H1 (cell line): Measurements from ENCODE around the gene TNPO2. TPM values are rescaled to one million over a fixed set of nuclear protein-coding genes. Genes with fewer than 3 reads are reported as not detected.
A peak's percentile ranks its signal among the peaks of the same experiment; 100 is the strongest.

Source experiments
- CTCF ChIA-PET: fragments of 300-600 bp; sonication (Branson Sonifier 250); formaldehyde crosslinking; loops from one replicate; lab custom pipeline; 2021; ENCODE audit not compliant: partially characterized antibody; lab: Charles Lee
- POLR2A ChIA-PET: fragments of 300-600 bp; sonication (Branson Sonifier 250); formaldehyde crosslinking; loops from one replicate; lab custom pipeline; 2021; ENCODE audit warnings: inconsistent platforms; ENCODE audit not compliant: partially characterized antibody; lab: Charles Lee
- DNase-seq, 2 experiments: peaks; one replicate each; pipeline versions ENCODE4 v3.0.0 to v3.0.0-alpha.2; 2010 to 2022; ENCODE audit warnings: low spot score in 2 of 2, low read depth in 1 of 2, mixed read lengths in 1 of 2
- FAIRE-seq: peaks from 2 replicates; lab custom pipeline; 2011; peaks lifted over from hg19 to GRCh38; lab: Jason Lieb, UNC
- H2AFZ ChIP-seq: 2 replicates; pipeline ENCODE4 v1.8.1; 2012; ENCODE audit warnings: low read length, inconsistent platforms
- H2AK5ac ChIP-seq: 2 replicates; pipeline ENCODE4 v1.6.1; 2013; ENCODE audit warnings: low read depth, low read length
- H2BK120ac ChIP-seq: replicated peaks from 2 replicates; pipeline ENCODE3; 2013; ENCODE audit warnings: low read depth, low read length, inconsistent platforms
- H2BK12ac ChIP-seq: 2 replicates; pipeline ENCODE4 v1.6.1; 2013; ENCODE audit warnings: low read depth, low read length
- H2BK15ac ChIP-seq: 2 replicates; pipeline ENCODE4 v1.6.1; 2013; ENCODE audit warnings: low read length
- H2BK20ac ChIP-seq: 2 replicates; pipeline ENCODE4 v1.6.1; 2013; ENCODE audit warnings: low read length
- H2BK5ac ChIP-seq: 2 replicates; pipeline ENCODE4 v1.6.1; 2013; ENCODE audit warnings: low read depth, low read length
- H3K14ac ChIP-seq: 2 replicates; pipeline ENCODE4 v1.6.1; 2013; ENCODE audit warnings: inconsistent platforms; ENCODE audit not compliant: insufficient read length
- H3K18ac ChIP-seq: 2 replicates; pipeline ENCODE4 v1.6.1; 2013; ENCODE audit warnings: low read length; ENCODE audit errors: extremely low read depth
- H3K23ac ChIP-seq: 2 replicates; pipeline ENCODE4 v1.6.1; 2013; ENCODE audit warnings: inconsistent platforms; ENCODE audit not compliant: insufficient read length
- H3K23me2 ChIP-seq: 2 replicates; pipeline ENCODE4 v1.6.1; 2013; ENCODE audit warnings: low read depth, low read length
- H3K27ac ChIP-seq: 2 replicates; pipeline ENCODE4 v1.6.1; 2011; ENCODE audit warnings: low read depth, low read length, inconsistent platforms
- H3K27me3 ChIP-seq, 4 experiments: replicated peaks in 1 of 4; 1 replicate in 1 of 4; 2 replicates in 3 of 4; pipeline versions ENCODE4 v1.6.1 to v1.8.1; 2011 to 2013; ENCODE audit warnings: low read length in 3 of 4, mild to moderate bottlenecking in 3 of 4, inconsistent platforms in 2 of 4, mixed read lengths in 2 of 4, moderate library complexity in 1 of 4; ENCODE audit not compliant: control insufficient read depth in 3 of 4, insufficient read depth in 3 of 4; ENCODE audit errors: extremely low read depth in 1 of 4
- H3K36me3 ChIP-seq, 4 experiments: 2 replicates each; pipeline versions ENCODE4 v1.6.1 to v1.8.1; 2011 to 2013; ENCODE audit warnings: mild to moderate bottlenecking in 4 of 4, low read length in 3 of 4, moderate library complexity in 2 of 4, control low read depth in 1 of 4, inconsistent platforms in 1 of 4; ENCODE audit not compliant: insufficient read depth in 4 of 4, control insufficient read depth in 2 of 4
- H3K4ac ChIP-seq: replicated peaks from 2 replicates; pipeline ENCODE3; 2013; ENCODE audit warnings: low read length, low read depth, mixed read lengths, inconsistent platforms; ENCODE audit not compliant: insufficient read length
- H3K4me1 ChIP-seq, 4 experiments: replicated peaks in 1 of 4; 1 replicate in 1 of 4; 2 replicates in 3 of 4; pipeline versions ENCODE4 v1.6.1 to v1.8.1; 2011 to 2013; ENCODE audit warnings: low read length in 3 of 4, inconsistent platforms in 2 of 4, mixed read lengths in 1 of 4; ENCODE audit not compliant: insufficient read depth in 4 of 4, control insufficient read depth in 3 of 4
- H3K4me2 ChIP-seq, 2 experiments: 2 replicates each; pipeline versions ENCODE4 v1.6.1 to v1.8.1; 2011 to 2013; ENCODE audit warnings: low read depth in 2 of 2, low read length in 2 of 2, control low read depth in 1 of 2, inconsistent platforms in 1 of 2, mild to moderate bottlenecking in 1 of 2; ENCODE audit not compliant: insufficient read depth in 1 of 2
- H3K4me3 ChIP-seq, 4 experiments: fragments of 200-600, 300-600 bp in 1 of 4; sonication (generic), shearing (Covaris generic), sonication (Bioruptor Twin) in 1 of 4; 2 replicates each; pipeline versions ENCODE4 v1.5.1 to v1.8.1; 2011 to 2016; ENCODE audit warnings: low read length in 4 of 4, low read depth in 3 of 4, control low read depth in 2 of 4, inconsistent platforms in 2 of 4, mild to moderate bottlenecking in 2 of 4, mixed read lengths in 1 of 4, moderate library complexity in 1 of 4; ENCODE audit not compliant: insufficient read depth in 2 of 4; ENCODE audit errors: extremely low read depth in 1 of 4
- H3K56ac ChIP-seq: replicated peaks from 2 replicates; pipeline ENCODE3; 2013; ENCODE audit warnings: low read depth, mild to moderate bottlenecking, mixed read lengths, low read length, inconsistent platforms; ENCODE audit not compliant: insufficient read length
- H3K79me1 ChIP-seq: 2 replicates; pipeline ENCODE4 v1.6.1; 2013; ENCODE audit warnings: low read depth, low read length, control low read depth
- H3K79me2 ChIP-seq, 2 experiments: 2 replicates each; pipeline versions ENCODE4 v1.6.1 to v1.8.1; 2012 to 2013; ENCODE audit warnings: low read length in 2 of 2, mild to moderate bottlenecking in 2 of 2, inconsistent platforms in 1 of 2; ENCODE audit not compliant: insufficient read depth in 2 of 2, control insufficient read depth in 1 of 2
- H3K9ac ChIP-seq, 4 experiments: replicated peaks in 1 of 4; 1 replicate in 1 of 4; 2 replicates in 3 of 4; pipeline versions ENCODE4 v1.6.1 to v1.8.1; 2011 to 2013; ENCODE audit warnings: low read depth in 3 of 4, low read length in 3 of 4, control low read depth in 2 of 4, mild to moderate bottlenecking in 2 of 4, moderate library complexity in 2 of 4, inconsistent platforms in 1 of 4; ENCODE audit errors: extremely low read depth in 1 of 4
- H3K9me3 ChIP-seq, 2 experiments: 2 replicates each; pipeline versions ENCODE4 v1.6.1 to v1.8.1; 2012 to 2013; ENCODE audit warnings: mild to moderate bottlenecking in 2 of 2, moderate library complexity in 2 of 2, control low read depth in 1 of 2, inconsistent platforms in 1 of 2, low read depth in 1 of 2, low read length in 1 of 2, mixed read lengths in 1 of 2; ENCODE audit not compliant: insufficient read depth in 2 of 2
- H4K20me1 ChIP-seq, 2 experiments: replicated peaks in 1 of 2; 2 replicates each; pipeline versions ENCODE3 to v1.8.1; 2011 to 2013; ENCODE audit warnings: inconsistent platforms in 2 of 2, low read length in 2 of 2, mild to moderate bottlenecking in 1 of 2; ENCODE audit not compliant: insufficient read depth in 2 of 2, control insufficient read depth in 1 of 2
- H4K5ac ChIP-seq: 2 replicates; pipeline ENCODE4 v1.6.1; 2013; ENCODE audit warnings: low read length, low read depth, mixed read lengths, inconsistent platforms; ENCODE audit not compliant: insufficient read length
- H4K8ac ChIP-seq: 2 replicates; pipeline ENCODE4 v1.8.0; 2013; ENCODE audit warnings: mild to moderate bottlenecking, moderate library complexity, low read length, inconsistent platforms; ENCODE audit not compliant: insufficient read depth; ENCODE audit errors: extremely low read depth
- H4K91ac ChIP-seq: replicated peaks from 2 replicates; pipeline ENCODE3; 2013; ENCODE audit warnings: low read length, mixed read lengths, inconsistent platforms; ENCODE audit not compliant: insufficient read length
- ASH2L ChIP-seq: fragments of 200-600, 300-600 bp; sonication (generic); IDR thresholded peaks from one replicate; pipeline ENCODE4 v1.7.1; 2017; ENCODE audit warnings: low read length
- BCL11A ChIP-seq, 2 experiments: IDR thresholded peaks; one replicate each; pipeline ENCODE4 v1.6.1; 2011; ENCODE audit warnings: low read depth in 2 of 2, low read length in 2 of 2, mild to moderate bottlenecking in 2 of 2
- CTCF ChIP-seq, 3 experiments: IDR thresholded peaks; 1 replicate in 2 of 3; 2 replicates in 1 of 3; pipeline versions ENCODE4 v1.5.1 to v1.6.1; 2011; ENCODE audit warnings: low read length in 3 of 3, mild to moderate bottlenecking in 3 of 3, inconsistent platforms in 2 of 3, low read depth in 1 of 3, moderate library complexity in 1 of 3; ENCODE audit not compliant: insufficient read depth in 1 of 3; ENCODE audit errors: control extremely low read depth in 1 of 3
- GTF2F1 ChIP-seq: IDR thresholded peaks from 2 replicates; pipeline ENCODE4 v1.6.1; 2012; ENCODE audit warnings: low read depth, low read length, improper control_type of control experiment, borderline replicate concordance
- RAD21 ChIP-seq, 2 experiments: IDR thresholded peaks in 1 of 2; conservative IDR thresholded peaks in 1 of 2; 2 replicates each; pipeline ENCODE4 v1.6.1; 2011; ENCODE audit warnings: low read depth in 2 of 2, low read length in 2 of 2, improper control_type of control experiment in 1 of 2, inconsistent platforms in 1 of 2, mild to moderate bottlenecking in 1 of 2, moderate library complexity in 1 of 2
- SP1 ChIP-seq: IDR thresholded peaks from 2 replicates; pipeline ENCODE4 v1.6.1; 2011; ENCODE audit warnings: low read depth, low read length
- TEAD4 ChIP-seq: IDR thresholded peaks from 2 replicates; pipeline ENCODE4 v1.6.1; 2012; ENCODE audit warnings: low read depth, low read length, inconsistent platforms, mixed read lengths
- USF2 ChIP-seq: IDR thresholded peaks from 2 replicates; pipeline ENCODE4 v1.6.1; 2011; ENCODE audit warnings: low read length, improper control_type of control experiment
- WGBS, 2 experiments: shearing (Covaris generic) in 1 of 2; methylation state at CpG; one replicate each; pipeline versions ENCODE4 v1.1.6 to v1.1.7; 2013 to 2015; ENCODE audit warnings: low lambda C conversion rate in 2 of 2, mixed read lengths in 2 of 2, inconsistent platforms in 1 of 2, low coverage in 1 of 2, missing lambda C conversion rate in 1 of 2; ENCODE audit not compliant: insufficient replicate concordance in 2 of 2, insufficient coverage in 1 of 2, insufficient read length in 1 of 2; ENCODE audit errors: extremely low coverage in 1 of 2, missing lambda C conversion rate in 1 of 2; 5-methylcytosine and 5-hydroxymethylcytosine counted together
- polyA plus RNA-seq, 7 experiments: library from polyadenylated mRNA; depleted of rRNA in 3 of 7; stranded (reverse) in 5 of 7; unstranded in 2 of 7; fragments of >200 nt in 5 of 7; fragments of 200-250 nt in 2 of 7; gene quantifications; 1 replicate in 5 of 7; 2 replicates in 1 of 7; 4 replicates in 1 of 7; pipeline versions ENCODE4 v1.2.1 to v1.2.3, GENCODE V29; 2011 to 2013; ENCODE audit warnings: missing spikeins in 2 of 7, mixed read lengths in 2 of 7
- total RNA-seq: library from RNA; stranded (reverse); fragmentation: NEBNext Ultra II Directional; extraction: Animal tissue kit (Norgen Biotek cat#: 25700); gene quantifications from 2 replicates; pipeline ENCODE4 v1.2.1, GENCODE V29; 2021

The TNPO2 gene
- total and polyA plus RNA-seq, 2 of the 8 experiments (the other 6 are each of a cell fraction or from before 2014, with no cell fraction given): 112 to 121 TPM

DNA sequence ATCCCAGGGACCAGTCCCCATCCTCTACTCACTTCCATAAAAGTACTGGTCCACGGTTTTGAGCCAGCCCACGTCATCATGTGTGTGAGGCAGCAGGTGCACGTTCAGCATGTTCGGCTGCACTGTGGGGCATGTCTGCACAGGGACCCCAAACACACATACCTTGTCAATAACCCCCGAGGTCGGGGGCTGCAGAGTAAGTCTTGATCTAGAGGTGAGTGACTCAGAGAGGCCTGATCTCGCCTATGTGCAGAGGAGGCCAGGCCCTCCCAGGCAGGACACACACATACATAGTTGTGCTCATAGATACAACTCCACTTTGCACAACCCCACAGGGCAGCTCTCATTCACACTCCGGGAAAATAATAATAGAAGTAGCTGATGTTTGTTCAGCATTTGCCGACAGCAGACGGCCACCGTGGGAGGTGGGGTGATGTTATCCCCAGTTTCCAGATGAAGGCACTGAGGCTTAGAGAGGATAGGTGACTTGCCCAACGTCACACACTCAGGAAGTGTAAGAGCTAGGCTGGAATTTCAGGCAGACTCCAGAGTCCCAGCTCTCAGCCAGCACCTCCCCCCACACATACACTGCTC, 58.0 kb downstream of the TNPO2 start:
- CTCF ChIA-PET: interaction anchor here (0.8 to 2.3 kb wide), 5 partner anchors 9 to 102 kb away, joined by 3 to 7 read pairs (median 6); no protein-coding TSS in a partner anchor
- Histone ChIP-seq H3K23ac (no peak overlapping the region), H4K5ac (no peak overlapping the region), H3K27ac (0 out of 2 replicates have a peak overlapping the region, but pooled peaks have one; percentile 27), H3K79me2 (peaks cover 0 to 22% of the 10 kb centered on the region in 2 experiments; a peak in 1 of 4 replicates), H3K4me3 (peak overlapping the region; percentile 88 to 97 (median 92)), H3K56ac (no peak overlapping the region), H2BK5ac (peak overlapping the region; percentile 55; the same call in 1 of the 2 replicates), H2BK120ac (no peak overlapping the region), H3K27me3 (no peaks in the 10 kb centered on the region; a peak in 1 of 7 replicates), H3K14ac (no peak overlapping the region), H3K4me2 (peak overlapping the region; percentile 99 to 100), H2AK5ac (peak overlapping the region; percentile 17; the same call in 1 of the 2 replicates), H3K4me1 (peaks cover 3 to 22% (median 7%) of the 10 kb centered on the region in 4 experiments), H2BK12ac (peak overlapping the region; percentile 68; the same call in 1 of the 2 replicates), H4K8ac (peak overlapping the region; percentile 82), H3K36me3 (peaks cover 6 to 10% (median 6%) of the 10 kb centered on the region in 4 experiments; a peak in 5 of 8 replicates), H2AFZ (no peak overlapping the region), H3K9ac (peak overlapping the region in 3 of 4 experiments; percentile 10 to 91 (median 71); a peak in 4 of 7 replicates), H3K4ac (no peak overlapping the region), H3K79me1 (peaks cover 4% of the 10 kb centered on the region; the same call in 1 of the 2 replicates), H4K20me1 (peaks cover 0 to 9% of the 10 kb centered on the region in 2 experiments), H2BK20ac (no peak overlapping the region), H3K18ac (no peak overlapping the region), H2BK15ac (no peak overlapping the region), H3K23me2 (peaks cover 24% of the 10 kb centered on the region), H4K91ac (no peak overlapping the region), H3K9me3 (no peaks in the 10 kb centered on the region)
- no peak for FAIRE-seq
- WGBS, 2 experiments: 85% methylated on average over 12 of the region's 12 CpGs; no CpG with 5 or more reads in 1 of the 2 experiments
- POLR2A ChIA-PET: interaction anchor here (0.8 to 5.3 kb wide), 7 partner anchors 11 to 1835 kb away, joined by 3 to 31 read pairs (median 7); partner anchors contain the start of genes DHPS and TNPO2
- no peak for DNase-seq
- TF ChIP-seq RAD21 (IDR thresholded peaks at IDR 0.05 in 1 of 2, conservative IDR thresholded peaks at IDR 0.05 in 1 of 2; ENCODE audit: low read depth in 2 of 2, low read length in 2 of 2) (no peak), ASH2L (no peak), GTF2F1 (no peak), BCL11A (IDR thresholded peaks at IDR 0.05; ENCODE audit: low read depth in 2 of 2, low read length in 2 of 2) (no peak), CTCF (IDR thresholded peaks at IDR 0.05; ENCODE audit: control extremely low read depth in 1 of 3, insufficient read depth in 1 of 3, low read depth in 1 of 3, low read length in 3 of 3) (no peak), SP1 (no peak), USF2 (no peak), TEAD4 (no peak)
